Measurements from ENCODE around the gene SYCE1.
"Not testable (repeated sequence)": the region's sequence is repeated elsewhere in the genome, so short reads cannot be mapped to it uniquely, and the experiment has no call there.

Gene SYCE1

DNA sequence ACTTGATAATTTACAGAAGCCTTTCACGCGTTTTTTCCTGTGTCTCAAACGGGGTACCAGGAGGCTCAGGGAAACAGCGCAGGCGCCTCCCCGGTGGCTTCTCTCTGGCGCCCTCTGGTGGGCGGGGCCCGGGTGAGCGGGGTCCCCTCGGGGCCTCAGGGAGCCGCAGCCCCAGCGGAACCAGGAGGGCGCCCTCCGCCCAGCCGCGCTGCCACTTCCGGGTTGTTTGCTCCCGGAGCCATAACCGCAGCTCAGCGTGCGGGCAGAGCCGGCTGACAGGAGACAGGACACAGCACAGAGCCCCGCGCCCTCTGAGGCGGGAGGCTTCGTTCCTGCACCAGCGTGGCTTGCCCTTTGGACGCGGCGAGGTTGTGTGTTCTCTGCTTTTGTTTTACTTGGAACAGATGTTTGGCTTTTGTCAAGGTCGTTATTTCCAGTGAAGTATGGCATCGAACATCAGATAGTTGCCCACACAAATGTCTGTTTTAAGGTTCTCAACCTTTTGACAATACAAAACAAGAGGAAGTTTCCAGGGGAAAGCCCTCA is 45.1 kb downstream of the SYCE1 start:
- H3K27ac ChIP-seq: peak overlapping the region; percentile 75
- peaks cover 15% of the 10 kb centered on the region for H3K9me3 ChIP-seq
- H3K27me3 ChIP-seq: no peaks in the 10 kb centered on the region
- peak overlapping the region; percentile 69 for H3K9ac ChIP-seq
- H4K20me1 ChIP-seq: no peaks in the 10 kb centered on the region
- peaks cover 16% of the 10 kb centered on the region for H3K4me1 ChIP-seq
- peak overlapping the region; percentile 61 for H3K4me3 ChIP-seq
- no peak for TF ChIP-seq Cebpa-rat (IDR thresholded peaks at IDR 0.05)
- peak overlapping the region; percentile 83 for H3K4me2 ChIP-seq
- H3K36me3 ChIP-seq: no peaks in the 10 kb centered on the region

DNA sequence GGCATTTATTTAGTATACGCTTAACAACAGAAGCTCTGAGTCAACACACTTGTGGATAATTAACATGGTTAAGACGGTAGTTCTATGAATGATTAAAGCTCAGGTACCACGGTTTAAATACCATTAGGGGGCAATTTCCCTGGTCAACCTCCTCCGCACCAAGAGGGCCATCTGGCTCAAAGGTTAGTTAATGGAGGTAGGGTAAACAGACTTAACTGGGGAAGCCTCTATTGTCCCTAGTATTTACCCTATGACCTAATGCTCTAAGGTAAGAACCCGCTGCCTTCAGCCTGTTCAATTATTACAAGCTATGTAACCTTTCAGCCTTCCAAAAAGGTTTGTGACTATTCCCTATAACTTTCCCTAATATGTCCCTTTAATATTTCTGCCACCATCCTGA is 46.9 kb downstream of the SYCE1 start:
- H3K9me3 ChIP-seq: not testable (repeated sequence)

GRCh38 chr10:133516057-133516456 is 49.3 kb downstream of the SYCE1 start:
- no peak for TF ChIP-seq Cebpa-rat (IDR thresholded peaks at IDR 0.05)
- H3K9ac ChIP-seq: no peak overlapping the region

More for the DNA sequence above, 46.9 kb downstream of the SYCE1 start:
- not testable (repeated sequence) for H4K20me1 ChIP-seq, H3K4me3 ChIP-seq, H3K36me3 ChIP-seq, H3K9ac ChIP-seq, H3K27ac ChIP-seq, H3K27me3 ChIP-seq, H3K4me2 ChIP-seq
- peaks cover 16% of the 10 kb centered on the region for H3K4me1 ChIP-seq

GRCh38 chr10:133515471-133515870 is 49.9 kb downstream of the SYCE1 start:
- no peaks in the 10 kb centered on the region for H3K27me3 ChIP-seq
- no peak overlapping the region for H3K4me2 ChIP-seq
- no peaks in the 10 kb centered on the region for H3K9me3 ChIP-seq
- no peaks in the 10 kb centered on the region for H4K20me1 ChIP-seq
- H3K4me1 ChIP-seq: peaks cover 11% of the 10 kb centered on the region
- H3K9ac ChIP-seq: no peak overlapping the region
- no peak overlapping the region for H3K4me3 ChIP-seq
- H3K27ac ChIP-seq: no peak overlapping the region
- TF ChIP-seq Cebpa-rat (IDR thresholded peaks at IDR 0.05): no peak
- H3K36me3 ChIP-seq: no peaks in the 10 kb centered on the region

More at GRCh38 chr10:133516057-133516456, 49.3 kb downstream of the SYCE1 start:
- Histone ChIP-seq H3K36me3 (no peaks in the 10 kb centered on the region), H3K27ac (no peak overlapping the region), H3K4me3 (no peak overlapping the region), H3K9me3 (no peaks in the 10 kb centered on the region), H4K20me1 (no peaks in the 10 kb centered on the region), H3K4me2 (no peak overlapping the region), H3K27me3 (no peaks in the 10 kb centered on the region), H3K4me1 (peaks cover 16% of the 10 kb centered on the region)

GRCh38 chr10:133511907-133512528 is 53.4 kb downstream of the SYCE1 start:
- no peaks in the 10 kb centered on the region for H3K4me1 ChIP-seq
- no peak overlapping the region for H3K4me3 ChIP-seq
- no peaks in the 10 kb centered on the region for H3K27me3 ChIP-seq
- H3K9me3 ChIP-seq: peaks cover 13% of the 10 kb centered on the region; the same call in 1 of the 2 replicates
- H3K27ac ChIP-seq: no peak overlapping the region
- no peak overlapping the region for H3K4me2 ChIP-seq
- TF ChIP-seq Cebpa-rat (IDR thresholded peaks at IDR 0.05): no peak
- H3K9ac ChIP-seq: no peak overlapping the region
- no peaks in the 10 kb centered on the region for H3K36me3 ChIP-seq
- no peaks in the 10 kb centered on the region for H4K20me1 ChIP-seq

- Histone ChIP-seq H3K27ac (no peak overlapping the region), H3K4me2 (no peak overlapping the region), H3K4me3 (no peak overlapping the region), H3K9me3 (peaks cover 14% of the 10 kb centered on the region; the same call in 1 of the 2 replicates), H3K27me3 (no peaks in the 10 kb centered on the region), H4K20me1 (no peaks in the 10 kb centered on the region), H3K9ac (no peak overlapping the region), H3K4me1 (no peaks in the 10 kb centered on the region), H3K36me3 (no peaks in the 10 kb centered on the region)
- no peak for TF ChIP-seq Cebpa-rat (IDR thresholded peaks at IDR 0.05)
These were observed 54.0 kb downstream of the SYCE1 start for GRCh38 chr10:133511408-133511807.

DNA sequence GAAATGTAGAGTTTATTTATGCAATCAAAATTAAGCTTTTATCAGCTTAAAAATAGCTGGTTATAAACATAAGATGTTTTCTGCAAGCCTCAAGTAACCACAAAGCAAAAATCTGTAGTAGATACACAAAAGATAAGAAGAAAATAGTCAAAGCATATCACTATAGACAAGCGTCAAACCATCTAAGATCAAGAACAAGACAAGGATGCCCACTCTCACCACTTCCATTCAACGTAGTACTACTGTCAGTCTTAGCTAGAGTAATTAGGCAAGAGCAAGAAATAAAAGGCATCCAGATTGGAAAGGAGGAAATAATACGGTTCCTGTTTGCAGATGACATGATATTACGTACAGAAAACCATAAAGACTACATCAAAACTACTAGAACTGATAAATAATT is 55.7 kb downstream of the SYCE1 start:
- Histone ChIP-seq H4K20me1 (no peaks in the 10 kb centered on the region), H3K27ac (no peak overlapping the region), H3K4me1 (no peaks in the 10 kb centered on the region), H3K4me2 (no peak overlapping the region), H3K9ac (no peak overlapping the region), H3K36me3 (no peaks in the 10 kb centered on the region), H3K4me3 (no peak overlapping the region), H3K9me3 (peaks cover 14% of the 10 kb centered on the region; the same call in 1 of the 2 replicates), H3K27me3 (no peaks in the 10 kb centered on the region)
- no peak for TF ChIP-seq Cebpa-rat (IDR thresholded peaks at IDR 0.05)
